VCaP (cell line): ENCODE measurements around the gene ANK3.

ENCODE experiments used
- H3K27ac ChIP-seq: fragments of 450-650 bp; 2 replicates; pipeline ENCODE4 v1.5.1; 2017
- TF ChIP-seq, protein P1 (sequence below): fragments of 450-650 bp; conservative IDR thresholded peaks from 2 replicates; pipeline ENCODE4 v1.5.1; 2017; ENCODE audit warnings: mild to moderate bottlenecking, moderate library complexity

The ANK3 gene

DNA sequence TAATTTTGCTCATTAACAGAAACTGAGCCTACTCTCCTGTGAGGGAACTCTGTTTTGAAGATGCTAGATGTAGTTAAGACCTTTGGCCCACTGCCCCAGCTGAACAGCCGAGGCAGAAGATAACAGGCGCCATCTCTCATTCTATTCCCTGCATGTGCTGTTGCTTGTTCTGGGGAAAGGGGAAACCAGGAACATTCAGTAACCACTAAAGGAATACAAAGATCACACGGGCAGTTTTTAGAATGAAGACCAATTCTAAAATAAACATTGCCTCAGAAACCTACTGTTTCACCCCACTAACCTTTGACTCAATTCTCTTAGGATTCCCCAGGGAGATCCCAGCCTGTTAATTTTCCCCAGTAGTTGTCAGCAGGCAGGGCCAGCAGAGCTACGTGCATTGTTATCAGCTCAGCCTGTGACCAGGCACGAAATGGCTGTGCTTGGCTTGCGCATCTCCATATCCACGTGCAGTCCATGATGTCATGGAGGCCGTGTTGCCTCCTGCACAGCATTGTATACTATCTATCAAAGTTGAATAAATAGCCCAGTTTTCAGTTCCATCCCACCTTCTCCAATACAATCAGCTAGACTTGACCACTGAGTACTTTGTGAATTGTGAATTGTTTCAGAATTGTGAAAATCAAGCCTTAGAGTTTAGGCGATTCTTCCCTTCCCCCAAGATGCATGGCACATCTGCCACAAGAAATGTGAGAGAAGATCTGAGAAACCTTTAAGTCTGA is 36.0 kb downstream of the ANK3 start:
- H3K27ac ChIP-seq = no peak overlapping the region
- TF ChIP-seq, protein P1, sequence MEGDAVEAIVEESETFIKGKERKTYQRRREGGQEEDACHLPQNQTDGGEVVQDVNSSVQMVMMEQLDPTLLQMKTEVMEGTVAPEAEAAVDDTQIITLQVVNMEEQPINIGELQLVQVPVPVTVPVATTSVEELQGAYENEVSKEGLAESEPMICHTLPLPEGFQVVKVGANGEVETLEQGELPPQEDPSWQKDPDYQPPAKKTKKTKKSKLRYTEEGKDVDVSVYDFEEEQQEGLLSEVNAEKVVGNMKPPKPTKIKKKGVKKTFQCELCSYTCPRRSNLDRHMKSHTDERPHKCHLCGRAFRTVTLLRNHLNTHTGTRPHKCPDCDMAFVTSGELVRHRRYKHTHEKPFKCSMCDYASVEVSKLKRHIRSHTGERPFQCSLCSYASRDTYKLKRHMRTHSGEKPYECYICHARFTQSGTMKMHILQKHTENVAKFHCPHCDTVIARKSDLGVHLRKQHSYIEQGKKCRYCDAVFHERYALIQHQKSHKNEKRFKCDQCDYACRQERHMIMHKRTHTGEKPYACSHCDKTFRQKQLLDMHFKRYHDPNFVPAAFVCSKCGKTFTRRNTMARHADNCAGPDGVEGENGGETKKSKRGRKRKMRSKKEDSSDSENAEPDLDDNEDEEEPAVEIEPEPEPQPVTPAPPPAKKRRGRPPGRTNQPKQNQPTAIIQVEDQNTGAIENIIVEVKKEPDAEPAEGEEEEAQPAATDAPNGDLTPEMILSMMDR = no peak

DNA sequence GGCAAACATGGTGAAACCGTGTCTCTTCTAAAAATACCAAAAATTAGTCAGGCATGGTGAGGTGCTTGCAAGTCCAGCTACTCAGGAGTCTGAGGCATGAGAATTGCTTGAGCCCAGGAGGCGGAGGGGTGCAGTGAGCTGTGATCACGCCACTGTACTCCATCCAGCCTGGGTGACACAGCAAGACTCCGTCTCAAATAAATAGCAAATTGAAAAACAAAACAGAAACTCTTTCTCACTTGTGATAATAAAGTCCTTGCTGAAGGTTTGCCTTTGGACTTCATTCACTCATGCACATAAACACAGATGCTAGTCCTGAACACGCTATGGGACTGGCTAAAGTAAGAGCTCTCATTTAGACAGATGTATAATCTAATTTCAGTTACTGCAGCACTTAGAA is 37.6 kb downstream of the ANK3 start:
- H3K27ac ChIP-seq = no peak overlapping the region
- TF ChIP-seq, protein P1 = no peak

DNA sequence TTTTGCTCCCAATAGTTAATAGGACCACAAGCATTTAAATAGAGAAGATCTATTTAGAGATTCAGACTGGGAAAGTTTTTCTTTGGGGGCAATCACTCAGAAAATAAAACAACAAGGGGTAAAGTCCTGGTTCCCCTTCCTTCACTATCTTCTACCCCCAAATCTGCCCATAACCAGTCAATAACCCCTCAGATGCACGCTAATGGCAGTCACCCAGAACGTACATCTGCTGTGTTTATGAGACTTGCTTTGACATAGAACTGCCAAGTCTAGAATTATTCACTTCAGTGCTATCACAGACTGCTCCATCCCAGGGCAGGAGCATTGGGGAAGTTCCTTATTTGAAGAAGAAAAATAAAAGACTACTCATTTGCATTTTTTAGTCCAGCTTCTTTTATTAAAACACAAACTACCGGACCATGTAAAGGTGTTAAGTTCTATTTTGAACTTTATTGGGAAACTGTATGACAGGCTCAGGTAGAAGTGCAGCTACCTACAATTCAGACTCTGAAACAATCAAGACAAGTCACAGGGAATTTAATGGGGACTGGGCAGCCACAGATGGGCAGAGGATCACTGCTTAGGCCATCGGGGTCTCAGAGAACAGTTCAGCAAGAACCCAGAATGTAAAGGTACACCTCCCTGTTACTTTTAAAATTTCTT is 38.4 kb downstream of the ANK3 start:
- TF ChIP-seq, protein P1 = no peak
- no peak overlapping the region for H3K27ac ChIP-seq

DNA sequence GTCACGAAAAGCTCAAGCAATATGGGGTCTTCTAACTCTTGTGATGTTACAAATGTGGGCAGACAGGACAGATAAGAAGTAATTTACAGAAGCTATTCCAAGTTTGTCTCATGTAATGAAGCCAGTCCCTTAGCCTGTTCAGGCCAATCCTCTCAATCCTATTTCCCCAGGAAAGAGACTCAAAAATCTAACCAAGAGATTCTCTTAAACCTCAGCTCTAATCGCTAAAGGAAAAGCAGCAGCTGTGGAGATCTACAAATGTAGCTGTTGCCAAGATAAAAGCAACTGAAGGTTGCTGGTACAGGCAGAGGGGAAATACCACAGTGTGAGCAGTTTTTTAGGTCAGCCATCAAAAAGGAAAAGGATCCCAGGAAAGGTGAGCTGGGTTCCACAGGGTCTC is 39.3 kb downstream of the ANK3 start:
- no peak overlapping the region for H3K27ac ChIP-seq
- TF ChIP-seq, protein P1 = no peak

DNA sequence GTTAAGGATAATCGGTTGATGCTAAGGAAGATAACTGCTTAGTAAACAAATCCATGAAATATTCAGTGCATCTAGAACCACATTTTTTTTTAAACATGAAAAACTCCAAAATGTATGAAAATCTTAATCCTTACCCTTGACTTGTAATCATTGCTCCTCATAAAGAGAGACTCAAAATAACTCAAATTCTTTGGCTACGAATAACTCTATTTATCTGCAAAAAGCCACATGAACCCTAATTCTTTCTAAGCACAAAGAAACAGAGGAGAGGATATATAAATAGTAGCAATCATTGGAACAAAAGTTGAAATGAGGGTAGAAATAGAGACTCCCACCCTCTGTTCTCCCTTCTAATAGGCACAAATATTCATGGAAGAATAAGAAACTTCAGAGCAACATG is 40.2 kb downstream of the ANK3 start:
- TF ChIP-seq, protein P1 = no peak
- no peak overlapping the region for H3K27ac ChIP-seq

DNA sequence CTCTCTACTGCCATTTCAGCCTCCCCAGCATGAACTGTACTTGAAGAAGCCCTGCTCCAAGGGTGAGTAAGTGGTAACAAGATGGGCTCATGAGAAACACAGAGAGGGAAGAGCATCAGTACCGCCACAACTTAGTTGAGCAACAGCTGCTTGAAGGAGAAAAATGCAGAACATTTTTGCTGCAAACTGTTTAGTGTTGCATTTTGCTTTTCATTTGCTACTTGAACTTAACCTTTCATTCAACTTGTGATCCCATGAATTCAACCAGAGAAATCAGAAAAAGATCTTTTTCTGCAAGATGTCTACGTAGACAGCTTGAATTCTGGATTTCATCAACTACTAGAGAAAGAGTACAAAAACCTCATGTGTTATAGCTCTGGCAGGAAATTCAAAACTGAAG is 40.7 kb downstream of the ANK3 start:
- no peak overlapping the region for H3K27ac ChIP-seq
- TF ChIP-seq, protein P1 = no peak

DNA sequence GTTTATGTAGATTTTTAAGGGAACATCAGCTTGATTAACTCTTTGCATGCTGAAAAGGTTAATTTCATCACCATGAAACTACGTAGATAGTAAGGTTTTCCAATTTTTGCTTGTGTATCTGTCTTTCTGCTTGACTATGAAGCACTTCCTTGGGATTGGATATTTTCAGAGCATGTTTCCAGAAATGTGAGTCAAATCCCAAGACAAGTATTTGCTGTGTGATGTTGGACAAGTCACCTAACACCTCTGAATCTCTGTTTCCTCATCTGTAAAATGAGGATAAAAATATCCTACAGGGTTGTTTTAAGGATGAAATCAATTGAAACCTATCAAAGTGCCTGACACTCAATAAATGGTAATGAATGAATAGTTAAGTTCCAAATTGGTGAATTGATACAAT is 42.4 kb downstream of the ANK3 start:
- TF ChIP-seq, protein P1 = no peak
- no peak overlapping the region for H3K27ac ChIP-seq
